Loucy (cell line): ENCODE data around the gene TBCD.

Experiments
- H2AFZ ChIP-seq: fragments of 200-600 bp; sonication (generic); 2 replicates; pipeline ENCODE4 v1.6.0; 2016; ENCODE audit warnings: antibody characterized with exemption, mild to moderate bottlenecking, low read length, moderate library complexity
- H3F3A ChIP-seq: fragments of 200-600 bp; 2 replicates; pipeline ENCODE4 v1.6.0; 2016; ENCODE audit warnings: antibody characterized with exemption, low read depth, mild to moderate bottlenecking
- H3K27me3 ChIP-seq: fragments of 200-600 bp; sonication (generic); 2 replicates; pipeline ENCODE4 v1.6.1; 2014; ENCODE audit warnings: low read length, mild to moderate bottlenecking; ENCODE audit not compliant: insufficient read depth, poor library complexity, severe bottlenecking
- H3K36me3 ChIP-seq: fragments of 200-600 bp; sonication (generic); 2 replicates; pipeline ENCODE4 v1.6.1; 2016; ENCODE audit warnings: low read length; ENCODE audit not compliant: insufficient read depth
- H3K4me1 ChIP-seq: fragments of 200-600 bp; sonication (generic); 2 replicates; pipeline ENCODE4 v1.5.1; 2014; ENCODE audit warnings: low read length, mild to moderate bottlenecking; ENCODE audit not compliant: insufficient read depth, poor library complexity, severe bottlenecking
- H3K4me2 ChIP-seq: fragments of 200-600 bp; sonication (generic); 2 replicates; pipeline ENCODE4 v1.6.0; 2014; ENCODE audit warnings: antibody characterized with exemption, low read length, low read depth, mild to moderate bottlenecking; ENCODE audit not compliant: poor library complexity, severe bottlenecking
- H3K4me3 ChIP-seq: fragments of 200-600 bp; sonication (generic); 2 replicates; pipeline ENCODE4 v1.5.1; 2014; ENCODE audit warnings: low read length, mild to moderate bottlenecking, mixed read lengths; ENCODE audit not compliant: poor library complexity, severe bottlenecking
- H3K79me2 ChIP-seq: fragments of 200-600 bp; sonication (generic); 2 replicates; pipeline ENCODE4 v1.6.1; 2014; ENCODE audit warnings: low read length; ENCODE audit not compliant: insufficient read depth
- H3K9ac ChIP-seq: fragments of 200-600 bp; sonication (generic); 2 replicates; pipeline ENCODE4 v1.6.0; 2014; ENCODE audit warnings: mild to moderate bottlenecking, low read depth, low read length, moderate library complexity; ENCODE audit not compliant: poor library complexity, severe bottlenecking
- H3K9me2 ChIP-seq: fragments of 200-600 bp; sonication (generic); replicated peaks from 2 replicates; pipeline ENCODE4 v1.6.1; 2016; ENCODE audit warnings: low read depth, low read length, mixed read lengths
- H3K9me3 ChIP-seq: fragments of 200-600 bp; sonication (generic); 2 replicates; pipeline ENCODE4 v1.6.1; 2014; ENCODE audit warnings: mild to moderate bottlenecking, antibody characterized with exemption, low read length, low read depth; ENCODE audit not compliant: insufficient read depth
- H4K20me1 ChIP-seq: fragments of 200-600 bp; sonication (generic); 2 replicates; pipeline ENCODE4 v1.6.0; 2014; ENCODE audit warnings: antibody characterized with exemption, low read length, mild to moderate bottlenecking; ENCODE audit not compliant: insufficient read depth, poor library complexity, severe bottlenecking
- CTCF ChIP-seq: fragments of 200-600 bp; sonication (generic); conservative IDR thresholded peaks from 2 replicates; pipeline ENCODE4 v1.5.1; 2014; ENCODE audit warnings: mild to moderate bottlenecking, antibody characterized with exemption, low read length
- EZH2phosphoT487 ChIP-seq: fragments of 200-600 bp; IDR thresholded peaks from 2 replicates; pipeline ENCODE4 v1.6.1; 2018; ENCODE audit warnings: antibody characterized with exemption, mild to moderate bottlenecking, moderate library complexity, borderline replicate concordance

TBCD gene

GRCh38 chr17:82879241-82879640 is 127.4 kb downstream of the TBCD start:
- Histone ChIP-seq H3K9me3 (no peaks in the 10 kb centered on the region), H3K27me3 (no peaks in the 10 kb centered on the region), H3K9me2 (no peaks in the 10 kb centered on the region), H3K4me1 (peaks cover 49% of the 10 kb centered on the region), H4K20me1 (peaks cover 18% of the 10 kb centered on the region), H3K36me3 (peaks cover 43% of the 10 kb centered on the region; the same call in 1 of the 2 replicates), H3F3A (no peaks in the 10 kb centered on the region), H3K4me2 (no peak overlapping the region), H3K79me2 (peaks cover 99% of the 10 kb centered on the region), H3K9ac (no peak overlapping the region), H2AFZ (no peak overlapping the region), H3K4me3 (no peak overlapping the region)
- TF ChIP-seq CTCF (no peak), EZH2phosphoT487 (no peak)

GRCh38 chr17:82880620-82881323 is 128.9 kb downstream of the TBCD start:
- peak overlapping the region; percentile 37 for H3K4me3 ChIP-seq
- H3K9ac ChIP-seq = peak overlapping the region; percentile 67
- TF ChIP-seq CTCF = no peak
- no peak for TF ChIP-seq EZH2phosphoT487
- H2AFZ ChIP-seq = no peak overlapping the region
- H3K79me2 ChIP-seq = peaks cover 91% of the 10 kb centered on the region
- H3K4me2 ChIP-seq = peak overlapping the region; percentile 76
- H3K9me3 ChIP-seq = no peaks in the 10 kb centered on the region
- H4K20me1 ChIP-seq = peaks cover 18% of the 10 kb centered on the region
- peaks cover 37% of the 10 kb centered on the region; the same call in 1 of the 2 replicates for H3K36me3 ChIP-seq
- H3K4me1 ChIP-seq = peaks cover 64% of the 10 kb centered on the region
- peaks cover 3% of the 10 kb centered on the region; the same call in 1 of the 2 replicates for H3F3A ChIP-seq
- H3K9me2 ChIP-seq = no peaks in the 10 kb centered on the region
- H3K27me3 ChIP-seq = no peaks in the 10 kb centered on the region

- Histone ChIP-seq H3K36me3 (peaks cover 31% of the 10 kb centered on the region; the same call in 1 of the 2 replicates), H3K4me3 (peak overlapping the region; percentile 37), H2AFZ (no peak overlapping the region), H3K9ac (peak overlapping the region; percentile 67), H3K9me2 (no peaks in the 10 kb centered on the region), H3K4me1 (peaks cover 70% of the 10 kb centered on the region), H3F3A (peaks cover 3% of the 10 kb centered on the region; the same call in 1 of the 2 replicates), H3K4me2 (peak overlapping the region; percentile 76), H4K20me1 (peaks cover 16% of the 10 kb centered on the region), H3K27me3 (no peaks in the 10 kb centered on the region), H3K79me2 (peaks cover 89% of the 10 kb centered on the region), H3K9me3 (no peaks in the 10 kb centered on the region)
- TF ChIP-seq CTCF (no peak), EZH2phosphoT487 (no peak)
Observed at GRCh38 chr17:82881324-82881823, 129.5 kb downstream of the TBCD start.
